Measurements from ENCODE around the gene GPR160.

DNA sequence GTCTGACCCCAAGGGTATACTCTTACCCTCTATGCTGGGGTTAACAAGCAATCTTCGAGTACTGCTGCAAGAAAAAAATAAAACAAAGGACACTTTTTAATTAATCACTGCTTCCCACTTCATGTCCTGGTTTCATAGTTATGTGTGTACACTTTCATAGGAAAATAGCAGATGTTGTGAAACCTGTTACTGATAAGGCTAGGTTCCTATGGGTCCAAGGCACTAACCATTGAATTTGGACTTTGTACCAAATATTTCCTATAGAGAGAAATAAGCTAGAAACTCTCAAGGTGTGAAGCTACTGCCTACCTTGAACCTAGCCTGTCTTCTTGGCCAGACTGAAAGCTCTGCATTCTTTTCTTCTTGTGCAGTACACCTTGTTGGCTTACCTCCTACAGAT lies 14.6 kb upstream of the GPR160 start:
- TF ChIP-seq, protein P1, sequence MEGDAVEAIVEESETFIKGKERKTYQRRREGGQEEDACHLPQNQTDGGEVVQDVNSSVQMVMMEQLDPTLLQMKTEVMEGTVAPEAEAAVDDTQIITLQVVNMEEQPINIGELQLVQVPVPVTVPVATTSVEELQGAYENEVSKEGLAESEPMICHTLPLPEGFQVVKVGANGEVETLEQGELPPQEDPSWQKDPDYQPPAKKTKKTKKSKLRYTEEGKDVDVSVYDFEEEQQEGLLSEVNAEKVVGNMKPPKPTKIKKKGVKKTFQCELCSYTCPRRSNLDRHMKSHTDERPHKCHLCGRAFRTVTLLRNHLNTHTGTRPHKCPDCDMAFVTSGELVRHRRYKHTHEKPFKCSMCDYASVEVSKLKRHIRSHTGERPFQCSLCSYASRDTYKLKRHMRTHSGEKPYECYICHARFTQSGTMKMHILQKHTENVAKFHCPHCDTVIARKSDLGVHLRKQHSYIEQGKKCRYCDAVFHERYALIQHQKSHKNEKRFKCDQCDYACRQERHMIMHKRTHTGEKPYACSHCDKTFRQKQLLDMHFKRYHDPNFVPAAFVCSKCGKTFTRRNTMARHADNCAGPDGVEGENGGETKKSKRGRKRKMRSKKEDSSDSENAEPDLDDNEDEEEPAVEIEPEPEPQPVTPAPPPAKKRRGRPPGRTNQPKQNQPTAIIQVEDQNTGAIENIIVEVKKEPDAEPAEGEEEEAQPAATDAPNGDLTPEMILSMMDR (IDR thresholded peaks at IDR 0.05; ENCODE audit: insufficient read depth, low read depth, low read length): no peak
- TF ChIP-seq EZH2 (IDR thresholded peaks at IDR 0.05; ENCODE audit: insufficient read depth, low read length): no peak

Data from astrocyte (in vitro differentiated cells and primary cell).